Activated CD4-positive, alpha-beta T cell treated with anti-CD3 and anti-CD28 coated beads for 48 hours (primary cell): ENCODE results near the gene CALU.

Experiments
- DNase-seq: peaks from one replicate; pipeline ENCODE4 v3.0.0-alpha.2; 2020

The CALU gene

GRCh38 chr7:128788446-128789412 lies 49.6 kb downstream of the CALU start:
- no peak for DNase-seq

- DNase-seq = no peak
Observed at GRCh38 chr7:128790315-128791041, 51.3 kb downstream of the CALU start.

GRCh38 chr7:128791121-128791971 lies 52.2 kb downstream of the CALU start, which contains the start of gene CCDC136:
Gene CCDC136, plus strand, starts transcription at chr7:128791968. Its CDS starts 444 bp downstream, at chr7:128792412.
- peak; percentile 80 for DNase-seq

DNA sequence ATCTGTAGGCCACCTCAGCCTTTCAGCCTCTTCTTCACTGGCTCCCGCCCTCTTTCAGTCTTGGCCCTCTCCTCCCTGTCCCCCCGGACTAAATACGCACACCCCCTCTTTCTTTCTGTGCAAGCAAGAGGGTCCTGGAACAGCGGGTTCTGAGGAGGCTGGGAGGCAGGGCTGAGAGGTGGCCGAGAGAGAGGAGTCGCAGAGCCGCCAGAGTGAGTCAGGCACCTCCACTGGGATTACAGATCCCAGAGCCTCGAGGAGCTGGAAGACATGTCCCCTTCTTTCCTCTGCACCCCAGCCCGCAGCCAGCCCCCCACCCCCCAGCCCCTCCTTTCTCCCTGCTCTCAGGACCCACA lies 52.8 kb downstream of the CALU start:
- DNase-seq = no peak

DNA sequence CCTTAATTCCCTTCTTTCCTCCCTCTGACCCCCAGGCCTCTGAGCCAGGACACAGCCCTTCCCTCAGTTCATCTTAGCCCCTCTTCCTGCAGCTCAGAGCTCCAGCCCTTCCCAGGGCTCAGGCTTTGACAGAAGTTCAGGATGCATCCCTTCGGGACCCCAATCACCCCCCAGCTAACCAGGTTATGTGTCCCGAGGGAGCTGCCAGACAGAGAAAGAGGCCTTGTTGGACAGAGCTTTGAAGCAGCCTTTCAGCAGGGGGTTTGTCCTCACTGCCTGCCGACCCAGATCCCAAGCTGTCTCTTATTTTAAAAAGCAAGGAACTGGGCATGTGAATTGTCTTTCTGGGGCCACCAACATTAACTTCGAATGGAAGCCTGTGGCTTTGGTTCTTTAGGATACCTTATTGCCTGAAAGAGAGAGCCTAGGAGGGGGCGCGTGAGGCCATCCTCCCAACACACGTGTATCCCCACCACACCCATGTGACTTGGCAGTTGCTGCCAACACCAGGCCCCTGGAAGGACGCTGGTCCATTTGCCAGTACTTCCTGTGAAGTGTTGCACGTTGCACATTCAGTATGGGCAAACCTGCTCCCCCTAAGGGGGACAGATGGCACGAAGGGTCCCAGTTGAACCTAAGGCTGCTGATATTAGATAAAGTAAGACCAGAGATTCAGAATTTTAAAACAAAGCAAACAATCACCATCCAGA lies 53.5 kb downstream of the CALU start:
- no peak for DNase-seq

- no peak for DNase-seq
Observed at GRCh38 chr7:128793181-128793547, 54.0 kb downstream of the CALU start.

DNA sequence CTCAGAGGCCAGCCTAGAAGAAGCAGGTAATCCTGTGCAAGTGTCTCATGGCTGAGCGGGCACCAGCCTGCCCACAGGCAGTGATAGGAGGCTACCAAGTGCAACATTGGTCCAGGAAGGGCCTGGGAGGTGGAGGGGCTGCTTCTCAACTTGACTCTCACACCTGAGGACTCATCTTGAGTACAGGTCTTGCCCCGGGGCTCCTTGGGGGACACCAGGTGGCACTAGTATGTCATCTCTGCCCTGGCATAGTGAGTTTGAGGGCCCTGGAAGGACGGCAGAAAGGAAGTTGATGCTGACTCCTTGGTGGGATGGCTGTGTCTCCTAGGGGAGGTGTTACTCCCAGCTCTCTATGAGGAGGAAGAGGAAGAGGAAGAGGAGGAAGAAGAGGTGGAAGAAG lies 54.9 kb downstream of the CALU start:
- DNase-seq = peak; percentile 30

DNA sequence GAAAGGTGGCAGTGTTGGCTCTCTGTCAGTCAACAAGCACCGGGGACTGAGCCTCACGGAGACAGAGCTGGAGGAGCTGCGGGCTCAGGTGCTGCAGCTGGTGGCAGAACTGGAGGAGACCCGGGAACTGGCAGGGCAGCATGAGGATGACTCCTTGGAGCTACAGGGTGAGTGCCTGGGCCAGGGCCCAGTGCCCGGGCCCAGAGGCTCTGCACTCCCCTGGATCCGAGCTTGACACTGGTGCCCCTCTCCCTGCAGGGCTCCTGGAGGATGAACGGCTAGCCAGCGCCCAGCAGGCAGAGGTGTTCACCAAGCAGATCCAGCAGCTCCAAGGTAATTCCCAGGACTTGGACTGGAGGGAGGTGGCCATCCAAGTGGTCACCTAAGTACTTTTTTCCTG lies 55.3 kb downstream of the CALU start:
- DNase-seq = no peak

DNA sequence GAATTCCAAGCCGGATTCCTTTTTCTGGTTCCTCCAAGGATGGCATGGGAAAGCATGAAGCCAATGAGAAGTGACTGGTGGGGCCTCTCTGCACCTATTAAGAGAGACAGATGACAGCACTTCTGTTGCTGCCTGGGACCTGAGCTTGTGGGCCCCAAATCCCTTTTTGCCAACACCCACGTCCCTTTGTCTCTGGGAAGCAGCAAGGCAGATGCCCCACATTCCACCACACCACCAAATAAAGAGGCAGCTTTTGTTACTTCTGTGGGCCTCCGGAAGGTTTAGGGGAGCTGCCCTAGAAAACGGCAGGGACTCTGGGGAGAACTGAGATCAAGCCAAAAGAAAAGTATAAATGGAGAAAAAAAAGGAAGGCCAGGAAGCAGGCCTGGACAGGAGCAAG lies 56.0 kb downstream of the CALU start:
- no peak for DNase-seq

DNA sequence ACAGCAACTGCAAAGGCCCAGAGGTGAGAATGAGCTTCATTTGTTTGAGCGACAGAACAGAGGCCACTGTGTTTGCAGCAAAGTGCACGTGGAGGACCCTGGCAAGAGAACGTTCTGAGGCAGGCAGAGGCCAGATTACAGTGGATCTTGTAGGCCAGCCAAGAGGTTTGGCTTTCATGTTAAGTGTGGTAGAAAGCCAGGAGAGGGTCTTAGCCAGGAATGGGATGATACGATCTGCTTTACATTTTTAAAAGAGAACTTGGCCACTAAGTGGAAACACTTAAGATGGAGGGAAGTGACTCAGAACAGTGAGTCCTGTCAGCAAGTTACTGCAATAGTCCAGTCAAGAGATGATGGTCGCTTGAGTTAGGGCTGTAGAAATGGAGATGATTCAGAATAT lies 57.2 kb downstream of the CALU start:
- DNase-seq = no peak

DNA sequence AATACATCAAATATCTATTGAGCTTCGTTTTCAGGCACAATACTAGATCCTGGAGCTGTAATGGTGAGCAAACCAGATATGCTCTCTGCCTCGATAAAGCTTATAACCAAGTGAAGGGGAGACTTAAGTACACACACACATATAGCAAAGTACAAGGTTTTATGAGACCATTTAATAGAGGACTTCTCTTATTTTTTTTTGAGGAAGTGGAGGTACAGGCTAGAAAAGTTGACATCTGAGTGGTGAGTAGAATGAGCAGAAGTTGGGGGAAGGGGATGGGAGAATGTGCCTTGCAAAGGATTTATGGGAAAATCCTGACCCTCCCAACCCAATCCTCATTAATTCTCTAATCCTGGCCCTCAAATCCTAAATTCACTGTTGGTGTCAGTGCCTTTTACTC lies 60.3 kb downstream of the CALU start:
- no peak for DNase-seq

DNA sequence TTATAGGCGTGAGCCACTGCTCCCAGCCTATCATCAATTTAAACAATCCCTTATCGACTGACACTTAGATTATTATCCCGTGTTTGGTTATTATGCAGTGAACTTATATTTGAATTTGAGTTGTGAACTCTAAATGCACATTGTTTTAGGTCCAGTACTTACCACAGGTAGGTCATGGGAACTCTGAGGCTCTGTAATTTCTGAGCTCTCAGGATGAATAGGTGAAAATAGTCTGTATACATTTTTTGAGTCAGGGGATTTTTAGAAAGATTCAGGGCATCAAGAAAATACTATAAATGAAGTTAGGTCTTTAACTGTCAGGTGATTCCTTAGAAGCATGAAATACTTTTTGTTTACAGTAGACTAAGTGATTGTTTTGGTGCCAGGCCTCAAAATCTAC lies 61.4 kb downstream of the CALU start:
- no peak for DNase-seq

DNA sequence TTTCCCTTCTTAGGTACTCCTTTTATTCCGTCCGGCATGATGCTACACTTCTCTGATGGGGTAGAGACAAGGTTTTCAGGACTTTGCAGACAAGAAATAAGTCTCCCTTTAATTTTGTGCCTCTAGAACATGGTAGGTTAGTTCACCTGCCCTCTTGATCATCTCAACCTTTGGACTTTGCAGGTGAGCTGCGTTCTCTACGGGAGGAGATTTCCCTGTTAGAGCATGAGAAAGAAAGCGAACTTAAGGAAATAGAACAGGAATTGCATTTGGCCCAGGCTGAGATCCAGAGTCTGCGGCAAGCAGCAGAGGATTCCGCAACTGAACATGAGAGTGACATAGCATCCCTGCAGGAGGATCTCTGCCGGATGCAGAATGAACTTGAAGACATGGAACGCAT lies 61.8 kb downstream of the CALU start:
- DNase-seq = no peak

DNA sequence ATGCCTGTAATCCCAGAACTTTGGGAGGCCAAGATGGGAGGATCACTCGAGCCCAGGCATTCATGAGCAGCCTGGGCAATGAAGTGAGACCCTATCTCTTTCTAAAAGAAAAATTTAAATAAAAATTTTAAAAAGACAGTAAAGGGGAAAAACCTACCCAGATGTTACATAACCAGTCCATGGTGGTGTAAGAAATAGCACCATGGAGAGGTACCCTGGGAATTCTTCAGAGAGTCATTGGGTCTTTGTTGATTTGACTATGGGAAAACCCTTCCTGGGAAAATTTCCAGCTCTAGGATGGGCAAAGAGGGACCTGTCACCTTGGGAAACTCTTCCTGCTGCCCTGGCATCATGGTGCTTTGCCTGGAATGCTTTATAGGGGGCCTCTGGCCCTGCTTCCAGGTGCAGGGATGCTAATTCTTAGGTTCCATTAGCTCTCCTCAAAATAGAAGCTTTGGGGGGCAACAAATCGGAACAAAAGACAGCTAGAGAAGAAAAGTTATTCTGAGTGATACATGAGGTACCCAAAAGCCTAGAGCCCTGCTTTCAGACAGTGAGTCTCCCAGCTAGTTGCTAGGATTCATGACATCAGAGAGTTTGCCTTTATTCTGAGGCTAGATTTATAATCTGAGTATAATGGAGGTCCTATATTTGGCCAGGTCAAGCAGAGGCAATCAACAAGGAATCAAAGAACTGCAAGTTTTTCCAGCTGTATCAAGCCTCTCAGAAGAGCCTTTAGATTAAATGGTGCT lies 62.7 kb downstream of the CALU start:
- no peak for DNase-seq

DNA sequence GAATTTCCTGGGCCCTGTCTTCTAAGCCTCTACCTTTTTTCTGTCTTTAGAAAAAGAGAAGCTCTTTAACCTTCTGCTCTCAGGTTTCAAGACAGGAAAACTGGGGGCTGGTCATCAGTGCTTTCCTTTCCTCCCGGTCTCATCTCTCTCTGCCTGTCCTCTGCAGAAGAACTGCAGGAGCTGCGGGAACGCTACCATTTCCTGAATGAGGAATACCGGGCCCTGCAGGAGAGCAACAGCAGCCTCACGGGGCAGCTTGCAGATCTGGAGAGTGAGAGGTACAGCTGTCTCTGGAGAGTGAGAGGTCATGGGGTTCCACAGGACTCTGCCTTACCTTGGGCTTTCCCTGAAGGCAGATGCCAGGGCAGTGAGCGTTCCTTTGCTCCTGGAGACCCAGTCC lies 65.3 kb downstream of the CALU start:
- no peak for DNase-seq

- no peak for DNase-seq
Observed at GRCh38 chr7:128805225-128805624, 66.1 kb downstream of the CALU start.

DNA sequence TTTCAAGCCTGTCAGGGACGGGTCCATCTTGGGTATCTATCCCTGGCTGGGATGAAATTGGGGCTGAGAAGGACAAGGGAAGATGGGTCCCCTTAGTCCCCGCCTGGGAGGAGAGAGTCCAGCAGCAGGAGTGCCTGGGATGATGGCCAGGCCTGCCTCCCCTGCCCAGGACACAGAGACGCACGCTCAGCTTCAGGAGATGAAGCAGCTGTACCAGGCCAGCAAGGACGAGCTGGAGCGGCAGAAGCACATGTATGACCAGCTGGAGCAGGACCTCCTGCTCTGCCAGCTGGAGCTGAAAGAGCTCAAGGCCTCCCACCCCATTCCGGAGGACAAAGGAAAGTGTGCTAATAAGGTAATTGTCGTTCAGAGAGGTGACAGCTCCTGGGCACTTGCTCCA lies 68.0 kb downstream of the CALU start:
- DNase-seq = no peak

DNA sequence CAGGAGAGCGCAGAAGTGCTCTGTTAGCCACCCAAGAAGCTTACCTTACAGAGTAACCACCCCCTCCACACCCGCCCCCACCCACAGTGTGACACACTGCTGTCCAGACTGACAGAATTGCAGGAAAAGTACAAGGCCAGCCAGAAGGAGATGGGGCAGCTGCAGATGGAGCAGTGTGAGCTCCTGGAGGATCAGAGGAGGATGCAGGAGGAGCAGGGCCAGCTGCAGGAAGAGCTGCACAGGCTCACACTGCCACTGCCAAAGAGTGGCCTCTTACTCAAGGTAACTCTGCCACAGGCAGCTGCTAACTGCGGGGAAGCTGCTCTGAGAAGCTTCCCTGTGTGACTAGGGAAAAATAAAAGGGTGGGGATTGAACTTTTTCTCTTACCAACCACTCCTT lies 70.2 kb downstream of the CALU start:
- DNase-seq = no peak

GRCh38 chr7:128810473-128810872 lies 71.3 kb downstream of the CALU start:
- no peak for DNase-seq

GRCh38 chr7:128810997-128811396 lies 71.8 kb downstream of the CALU start:
- no peak for DNase-seq

- no peak for DNase-seq
Observed at GRCh38 chr7:128811631-128812430, 72.7 kb downstream of the CALU start.
